ACHN (cell line): ENCODE data around the gene CAMK2B.

Experiments used
- DNase-seq: peaks from one replicate; pipeline ENCODE4 v3.0.0-alpha.2; 2015
- in situ Hi-C: cut with HindIII; loops from 2 replicates; pipeline ENCODE4 v1.10.0; 2017; ENCODE audit warnings: low sequenced_read_pairs, low pct_ligation_motif_present, low pct_unique_long_range_greater_than_20kb

Gene CAMK2B

DNA sequence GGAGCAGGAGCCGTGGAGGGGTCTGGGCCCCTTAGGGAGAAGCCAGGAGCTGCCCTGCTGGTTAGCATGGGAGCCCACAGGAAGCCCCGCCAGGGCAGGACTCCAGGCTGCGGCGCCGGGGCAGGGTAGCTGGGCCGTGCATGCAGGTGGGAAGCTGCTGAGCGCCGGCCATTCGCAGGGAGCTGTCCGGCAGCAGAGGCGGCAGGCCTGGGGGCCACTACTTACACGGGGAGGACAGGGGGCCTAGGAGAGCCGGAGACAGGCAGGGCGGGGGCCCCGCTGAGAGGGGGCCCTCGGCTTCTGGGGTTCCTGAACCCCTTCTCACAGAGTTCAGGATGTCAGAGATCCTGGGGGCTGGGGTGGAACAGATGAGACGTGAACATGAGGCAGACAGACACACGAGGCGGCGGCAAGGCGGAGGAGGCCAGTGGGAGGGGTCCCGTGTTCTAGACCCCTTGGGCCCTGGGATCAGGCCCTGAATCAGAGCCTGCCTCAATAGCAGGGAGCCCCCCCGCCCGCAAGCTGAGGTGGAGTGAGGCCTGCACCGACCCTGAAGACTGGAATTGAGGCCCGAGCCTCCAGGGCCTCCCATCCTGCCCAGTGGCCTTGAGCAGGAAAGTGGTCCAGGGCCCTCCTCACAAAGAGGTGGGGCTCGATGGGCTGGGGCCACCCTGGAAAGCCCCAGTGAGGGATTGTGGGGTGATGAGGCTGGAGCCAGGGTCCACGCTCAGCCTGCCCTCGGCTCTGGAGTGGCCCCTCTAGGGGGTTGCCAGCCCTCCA is 96.6 kb downstream of the CAMK2B start:
- DNase-seq, result no peak
- in situ Hi-C loops, result no loop called here

DNA sequence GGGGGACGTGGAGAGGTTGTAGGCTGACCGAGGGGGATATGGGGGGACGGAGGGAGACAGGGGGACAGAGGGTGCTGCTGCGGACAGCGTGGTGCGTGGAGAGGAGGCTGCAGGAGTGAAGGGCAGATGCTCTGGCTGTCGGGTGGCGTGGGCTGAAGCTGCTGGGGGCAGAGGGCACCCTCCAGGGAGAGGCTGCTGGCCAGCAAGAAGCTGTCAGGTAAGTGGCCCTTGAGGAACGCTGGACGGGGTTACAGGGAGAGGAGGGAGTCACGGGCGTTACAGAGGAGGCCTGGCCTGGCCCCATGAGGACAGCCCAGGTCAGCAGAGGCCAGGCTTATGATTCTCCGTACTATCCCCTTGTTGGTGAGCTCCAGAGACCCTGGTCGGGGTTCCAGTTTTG is 97.5 kb downstream of the CAMK2B start:
- no peak for DNase-seq
- in situ Hi-C loops, result no loop called here

GRCh38 chr7:44226396-44226753 is 99.0 kb downstream of the CAMK2B start:
- in situ Hi-C loops, result no loop called here
- DNase-seq, result no peak

DNA sequence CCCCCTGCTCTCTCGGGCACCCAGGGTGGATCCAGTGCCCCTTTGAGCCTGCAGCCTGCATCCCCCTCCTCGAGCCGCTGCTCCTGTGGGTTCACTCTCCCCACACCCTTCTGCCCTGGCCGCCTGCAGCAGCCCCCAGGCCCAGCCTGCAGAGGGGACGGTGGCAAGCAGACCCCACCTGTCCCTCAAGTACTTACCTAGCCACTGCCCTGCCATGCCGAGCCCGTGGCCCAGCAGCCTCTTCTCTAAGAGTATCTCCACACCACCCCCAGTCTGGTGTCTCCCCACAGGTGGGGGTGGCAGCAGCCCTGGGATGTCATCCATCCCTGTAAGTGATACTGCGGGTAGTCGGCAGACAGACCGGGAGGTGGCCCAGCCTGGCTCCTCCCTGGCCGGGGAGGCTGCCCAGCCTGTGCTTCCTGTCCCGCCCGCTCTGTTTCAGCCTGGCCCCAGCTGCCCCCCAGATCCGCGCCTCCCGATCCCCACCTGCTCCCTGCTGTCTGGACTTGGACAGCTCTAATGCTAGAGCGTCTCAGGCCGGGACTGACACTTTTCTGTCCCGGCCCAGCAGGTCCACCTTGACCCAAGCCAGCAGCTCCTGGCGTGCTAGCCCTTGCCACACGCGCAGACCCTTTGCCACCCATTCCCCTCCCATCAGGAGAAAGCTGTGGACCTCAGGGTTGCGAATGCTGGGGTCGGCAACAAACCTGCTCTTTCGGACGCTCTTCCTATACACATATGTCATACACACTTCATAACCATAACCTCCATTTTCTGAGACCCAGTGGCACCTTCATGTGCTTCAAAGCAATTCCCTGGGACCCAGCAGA is 99.6 kb downstream of the CAMK2B start:
- in situ Hi-C loops, result no loop called here
- DNase-seq, result no peak

DNA sequence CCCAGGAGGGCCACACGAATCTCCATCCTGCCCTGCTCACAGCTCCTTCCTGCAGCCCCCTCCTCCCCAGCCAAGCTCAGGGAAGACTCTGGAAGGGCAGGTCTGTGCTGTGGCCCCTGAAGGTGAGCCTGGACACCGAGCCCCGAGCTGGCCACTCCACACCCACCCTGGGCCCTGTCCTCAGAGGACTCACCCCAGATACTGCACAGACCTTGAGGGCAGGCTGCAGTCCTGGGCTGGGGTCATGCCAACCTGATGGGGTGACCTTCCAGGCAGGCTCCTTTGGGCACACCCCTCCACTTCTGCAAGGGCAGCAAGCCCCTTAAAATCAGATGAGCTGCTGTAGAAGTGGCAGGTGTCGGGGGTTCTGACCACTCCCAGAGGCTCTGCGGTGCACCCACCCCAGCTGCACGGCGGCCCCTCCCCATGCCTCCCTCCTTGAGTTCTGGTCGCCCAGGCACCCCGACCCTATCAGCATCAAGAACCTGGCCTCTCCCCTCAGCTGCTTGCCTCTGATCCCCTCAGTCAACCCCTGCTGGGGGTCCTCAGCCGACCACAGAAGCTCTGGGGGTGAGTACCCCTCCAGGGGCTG is 100.3 kb downstream of the CAMK2B start:
- in situ Hi-C loops, result loop anchor here (25.0 kb wide), 1 partner anchor 138 kb away; the partner anchor contains the start of gene POLM
- DNase-seq, result no peak

- no peak for DNase-seq
- in situ Hi-C loops, result loop anchor here (25.0 kb wide), 1 partner anchor 137 kb away; the partner anchor contains the start of gene POLM
Measured at GRCh38 chr7:44224080-44224973, 101.1 kb downstream of the CAMK2B start.

DNA sequence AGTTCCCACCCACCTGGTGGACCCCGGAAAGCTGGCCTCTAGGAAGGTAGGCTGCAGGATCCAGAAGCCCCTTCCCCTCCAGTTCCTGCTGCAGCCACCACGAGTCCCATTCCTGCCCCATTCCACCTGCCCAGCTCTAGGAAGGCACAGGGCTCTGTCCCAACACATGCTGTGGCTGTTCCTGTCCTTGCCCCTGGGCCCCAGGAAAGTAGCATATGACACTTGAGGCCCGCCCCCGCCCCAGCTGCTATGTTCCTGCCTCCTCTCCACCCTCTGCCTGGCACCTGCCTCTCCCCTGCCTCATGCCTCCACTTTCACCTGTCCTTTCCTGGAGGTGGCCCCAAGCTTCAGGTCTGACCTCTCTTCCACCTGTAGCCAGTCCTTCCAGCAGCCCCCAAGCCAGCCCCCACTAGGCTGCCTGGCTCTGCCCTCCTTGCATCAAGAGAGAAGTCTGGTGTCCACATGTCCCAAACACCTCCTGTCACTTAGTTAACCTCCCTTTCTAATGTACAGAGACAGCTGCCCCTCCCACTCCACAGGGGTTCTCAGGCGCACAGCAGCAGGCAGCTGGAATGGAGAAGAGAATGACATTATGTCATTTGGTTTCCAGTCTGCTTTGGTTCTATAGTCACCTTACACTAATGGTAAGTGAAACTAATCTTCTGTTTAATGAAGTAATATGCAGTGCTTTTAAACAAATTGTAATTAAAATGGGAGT is 101.9 kb downstream of the CAMK2B start:
- in situ Hi-C loops, result loop anchor here (25.0 kb wide), 1 partner anchor 136 kb away; the partner anchor contains the start of gene POLM
- DNase-seq, result no peak

GRCh38 chr7:44222776-44223261 is 102.6 kb downstream of the CAMK2B start:
- DNase-seq, result no peak

DNA sequence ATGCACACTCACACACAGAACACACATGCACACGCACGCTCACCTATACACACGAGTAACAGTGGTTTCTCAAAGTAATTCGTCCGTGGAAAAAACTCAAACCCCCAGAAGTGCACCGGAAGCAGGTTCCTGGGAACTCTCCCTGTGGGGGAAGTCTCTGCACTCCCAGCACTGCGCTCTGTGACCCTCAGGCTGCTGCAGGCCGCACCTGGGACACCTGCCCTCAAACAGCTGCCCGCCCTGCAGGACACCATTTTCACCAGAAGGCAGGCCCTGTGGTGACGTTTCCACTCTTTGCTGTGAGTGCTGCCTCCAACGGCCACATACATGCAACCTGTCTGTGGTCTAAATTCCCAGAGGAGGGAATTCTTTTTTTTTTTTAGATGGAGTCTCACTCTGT is 103.3 kb downstream of the CAMK2B start:
- in situ Hi-C loops, result loop anchor here (25.0 kb wide), 1 partner anchor 135 kb away; the partner anchor contains the start of gene POLM
- DNase-seq, result no peak

More at GRCh38 chr7:44222776-44223261, 102.6 kb downstream of the CAMK2B start:
- in situ Hi-C loops, result loop anchor here (25.0 kb wide), 1 partner anchor 136 kb away; the partner anchor contains the start of gene POLM

- in situ Hi-C loops, result loop anchor here (25.0 kb wide), 1 partner anchor 134 kb away; the partner anchor contains the start of gene POLM
- no peak for DNase-seq
Measured at GRCh38 chr7:44221231-44221791, 104.1 kb downstream of the CAMK2B start.

- no peak for DNase-seq
- in situ Hi-C loops, result loop anchor here (25.0 kb wide), 1 partner anchor 133 kb away; the partner anchor contains the start of gene POLM
Measured at GRCh38 chr7:44220358-44221112, 104.9 kb downstream of the CAMK2B start.

- no peak for DNase-seq
- in situ Hi-C loops, result loop anchor here (25.0 kb wide), 1 partner anchor 133 kb away; the partner anchor contains the start of gene POLM
Measured at GRCh38 chr7:44220046-44220357, 105.4 kb downstream of the CAMK2B start.

DNA sequence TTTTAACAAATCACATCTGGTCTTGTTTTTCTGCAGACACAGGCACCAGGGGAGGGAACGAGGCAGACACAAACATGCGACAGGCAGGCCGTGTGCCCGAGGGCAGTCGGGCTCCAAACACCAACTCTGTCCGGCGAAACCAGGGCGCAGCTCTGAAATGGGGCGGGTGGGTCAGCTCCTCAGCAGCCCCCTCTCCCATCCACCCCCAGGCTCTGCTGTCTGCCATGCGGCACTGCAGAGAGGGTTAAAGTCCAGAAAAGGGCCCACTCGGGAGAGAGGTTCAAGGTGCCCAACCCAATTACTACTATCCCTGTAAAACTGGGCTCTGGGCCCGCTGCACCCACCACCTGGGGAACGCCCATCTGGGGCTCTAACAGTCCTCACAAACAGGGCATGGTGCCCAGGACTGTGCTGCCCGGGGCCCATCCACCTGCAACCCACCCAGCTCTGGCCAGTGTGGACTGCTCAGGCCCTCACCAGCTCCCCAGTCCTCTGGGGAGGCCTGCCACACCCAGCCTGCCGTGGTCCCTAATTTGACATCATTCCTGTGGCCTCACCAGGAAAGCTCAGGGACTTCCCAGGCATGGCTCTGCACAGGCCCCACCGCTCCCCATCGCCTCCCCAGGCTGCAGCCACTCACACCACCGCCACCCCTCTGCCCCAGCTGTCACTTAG is 105.9 kb downstream of the CAMK2B start:
- in situ Hi-C loops, result loop anchor here (25.0 kb wide), 1 partner anchor 132 kb away; the partner anchor contains the start of gene POLM
- no peak for DNase-seq

- in situ Hi-C loops, result loop anchor here (25.0 kb wide), 1 partner anchor 131 kb away; the partner anchor contains the start of gene POLM
- no peak for DNase-seq
Measured at GRCh38 chr7:44218418-44219201, 106.8 kb downstream of the CAMK2B start.

GRCh38 chr7:44217852-44218402 is 107.5 kb downstream of the CAMK2B start:
- in situ Hi-C loops, result loop anchor here (25.0 kb wide), 1 partner anchor 131 kb away; the partner anchor contains the start of gene POLM
- no peak for DNase-seq
